Fibroblast of the aortic adventitia (primary cell): Measurements from ENCODE around the gene GPRC6A. TPM values are rescaled to one million over a fixed set of nuclear protein-coding genes. Genes with fewer than 3 reads are reported as not detected.
"Not testable (repeated sequence)": the region's sequence is repeated elsewhere in the genome, so short reads cannot be mapped to it uniquely, and the experiment has no call there.

Experiments used
- DNase-seq: peaks from one replicate; pipeline ENCODE4 v3.0.0-alpha.2; 2010; ENCODE audit warnings: low read depth
- H3K4me3 ChIP-seq: 2 replicates; pipeline ENCODE4 v1.5.1; 2011; ENCODE audit warnings: low read depth, mild to moderate bottlenecking, control low read depth, low read length, moderate library complexity
- CTCF ChIP-seq: IDR thresholded peaks from 2 replicates; pipeline ENCODE4 v1.5.1; 2011; ENCODE audit warnings: mild to moderate bottlenecking, low read length, control low read depth, inconsistent platforms; ENCODE audit not compliant: insufficient read depth
- total RNA-seq: library from RNA; depleted of rRNA; stranded (reverse); fragments of >200 nt; gene quantifications from 2 replicates; pipeline ENCODE4 v1.2.3, GENCODE V29; 2012; ENCODE audit warnings: low replicate concordance

The GPRC6A gene
- total RNA-seq, 1 donor, result not detected

GRCh38 chr6:116836606-116837342, 7.9 kb upstream of the GPRC6A start:
- no peak overlapping the region for H3K4me3 ChIP-seq
- DNase-seq, result no peak
- TF ChIP-seq CTCF, result no peak

- not testable (repeated sequence) for H3K4me3 ChIP-seq, DNase-seq
These were observed 5.6 kb upstream of the GPRC6A start for GRCh38 chr6:116834526-116834925.

GRCh38 chr6:116827561-116828240, 1.2 kb downstream of the GPRC6A start:
- no peak for TF ChIP-seq CTCF
- DNase-seq, result no peak

GRCh38 chr6:116816336-116816735, 12.5 kb downstream of the GPRC6A start:
- DNase-seq, H3K4me3 ChIP-seq: not testable (repeated sequence)

More at GRCh38 chr6:116827561-116828240, 1.2 kb downstream of the GPRC6A start:
- no peak overlapping the region for H3K4me3 ChIP-seq

GRCh38 chr6:116812051-116812650, 16.7 kb downstream of the GPRC6A start:
- no peak for TF ChIP-seq CTCF
- H3K4me3 ChIP-seq, result no peak overlapping the region

GRCh38 chr6:116801971-116802370, 26.9 kb downstream of the GPRC6A start:
- no peak overlapping the region for H3K4me3 ChIP-seq
- no peak for DNase-seq
- TF ChIP-seq CTCF, result no peak

More at GRCh38 chr6:116812051-116812650, 16.7 kb downstream of the GPRC6A start:
- DNase-seq, result no peak

GRCh38 chr6:116799945-116800344, 28.9 kb downstream of the GPRC6A start:
- DNase-seq, result no peak
- H3K4me3 ChIP-seq, result no peak overlapping the region
- TF ChIP-seq CTCF, result no peak
